SK-N-SH treated with all-trans-retinoic acid at 6 μM for 48 hours (cell line): ENCODE data around the gene KRT81.
A peak's percentile ranks its signal among the peaks of the same experiment; 100 is the strongest.

Source experiments
- ATAC-seq: fragments of 200-7000 bp; cut with Tn5 transposase; 3 replicates; pipeline ENCODE4 v1.9.1; 2020; ENCODE audit warnings: mild to moderate bottlenecking, moderate library complexity
- BACH2 ChIP-seq: fragments of 250-450 bp; sonication (Bioruptor Pico); IDR thresholded peaks from 2 replicates; pipeline ENCODE4 v1.9.0; 2021; ENCODE audit warnings: mild to moderate bottlenecking, borderline replicate concordance
- ESRRG ChIP-seq: fragments of 250-450 bp; sonication (Bioruptor Pico); IDR thresholded peaks from 2 replicates; pipeline ENCODE4 v1.6.1; 2021; ENCODE audit warnings: mild to moderate bottlenecking
- GLIS3 ChIP-seq: fragments of 250-450 bp; sonication (Bioruptor Pico); IDR thresholded peaks from 2 replicates; pipeline ENCODE4 v1.5.0; 2020; ENCODE audit warnings: mild to moderate bottlenecking, moderate library complexity
- ISL1 ChIP-seq: fragments of 250-450 bp; sonication (Bioruptor Pico); IDR thresholded peaks from 2 replicates; pipeline ENCODE4 v2.1.2; 2022; ENCODE audit warnings: mild to moderate bottlenecking, moderate library complexity
- OSR1 ChIP-seq: fragments of 250-450 bp; sonication (Bioruptor Pico); IDR thresholded peaks from 2 replicates; pipeline ENCODE4 v1.8.0; 2022; ENCODE audit warnings: moderate library complexity, mild to moderate bottlenecking, inconsistent platforms
- PPARA ChIP-seq: fragments of 250-450 bp; sonication (Bioruptor Pico); IDR thresholded peaks from 2 replicates; pipeline ENCODE4 v1.5.0; 2020; ENCODE audit warnings: mild to moderate bottlenecking, borderline replicate concordance
- RARB ChIP-seq: fragments of 250-450 bp; sonication (Bioruptor Pico); IDR thresholded peaks from 2 replicates; pipeline ENCODE4 v1.8.0; 2021; ENCODE audit warnings: mild to moderate bottlenecking, moderate library complexity
- TCF4 ChIP-seq: fragments of 250-450 bp; sonication (Bioruptor Pico); IDR thresholded peaks from 2 replicates; pipeline ENCODE4 v1.8.0; 2021; ENCODE audit warnings: mild to moderate bottlenecking, moderate library complexity, borderline replicate concordance
- TOX ChIP-seq: fragments of 250-450 bp; sonication (Bioruptor Pico); IDR thresholded peaks from 2 replicates; pipeline ENCODE4 v1.8.0; 2021; ENCODE audit warnings: mild to moderate bottlenecking, moderate library complexity, borderline replicate concordance
- ZC3H10 ChIP-seq: fragments of 250-450 bp; sonication (Bioruptor Pico); IDR thresholded peaks from 2 replicates; pipeline ENCODE4 v1.5.1; 2021; ENCODE audit warnings: mild to moderate bottlenecking, moderate library complexity
- ZNF565 ChIP-seq: fragments of 450-650 bp; formaldehyde crosslinking; conservative IDR thresholded peaks from 2 replicates; pipeline ENCODE4 v1.5.0; 2020; ENCODE audit warnings: low read depth, mild to moderate bottlenecking, moderate library complexity
- ZNF8 ChIP-seq: fragments of 450-650 bp; formaldehyde crosslinking; IDR thresholded peaks from 2 replicates; pipeline ENCODE4 v1.5.0; 2020; ENCODE audit warnings: mild to moderate bottlenecking, moderate library complexity
- TF ChIP-seq, protein P1 (sequence below): fragments of 250-450 bp; sonication (Bioruptor Pico); IDR thresholded peaks from 2 replicates; pipeline ENCODE4 v1.5.0; 2020; ENCODE audit warnings: mild to moderate bottlenecking, moderate library complexity
- TF ChIP-seq, protein P2 (sequence below): fragments of 250-450 bp; sonication (Bioruptor Pico); IDR thresholded peaks from 2 replicates; pipeline ENCODE4 v1.8.0; 2021; ENCODE audit warnings: low read depth, mild to moderate bottlenecking, moderate library complexity, borderline replicate concordance
- TF ChIP-seq, protein P3 (sequence below): fragments of 250-450 bp; sonication (Bioruptor Pico); IDR thresholded peaks from 2 replicates; pipeline ENCODE4 v1.5.1; 2021; ENCODE audit warnings: mild to moderate bottlenecking, moderate library complexity
- TF ChIP-seq, protein P4 (sequence below): fragments of 250-450 bp; sonication (Bioruptor Pico); IDR thresholded peaks from 2 replicates; pipeline ENCODE4 v1.8.0; 2020; ENCODE audit warnings: mild to moderate bottlenecking, moderate library complexity, borderline replicate concordance
- TF ChIP-seq, protein P5 (sequence below): fragments of 250-450 bp; sonication (Bioruptor Pico); IDR thresholded peaks from 2 replicates; pipeline ENCODE4 v1.5.1; 2020; ENCODE audit warnings: low read depth, mild to moderate bottlenecking, moderate library complexity

The KRT81 gene

DNA sequence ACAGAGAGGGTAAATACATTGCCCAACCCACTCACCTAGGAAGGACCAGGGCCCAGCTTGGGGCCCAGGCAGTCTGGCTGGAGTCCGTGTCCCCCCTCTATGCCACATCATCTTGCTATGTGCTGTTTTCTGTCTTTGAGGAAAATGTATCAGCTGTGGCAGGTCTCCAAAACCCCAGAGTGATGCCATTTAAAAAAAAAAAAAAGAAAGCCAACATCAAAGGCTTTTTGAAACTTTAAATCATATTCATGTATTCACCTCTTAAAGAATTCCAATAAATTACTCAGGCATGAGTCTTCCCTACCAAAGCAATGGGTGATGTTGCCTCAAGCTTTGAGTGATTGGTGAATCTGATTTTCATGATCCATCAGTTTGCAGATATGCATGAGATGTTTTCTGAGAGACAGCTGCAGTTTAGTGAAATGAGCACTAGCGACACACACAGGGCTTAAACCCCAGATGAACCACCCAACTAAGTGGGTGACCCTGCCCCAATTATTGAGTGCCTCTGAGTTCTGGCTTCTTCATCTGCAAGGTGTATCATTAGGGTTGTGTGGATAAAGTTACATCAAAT lies 6.1 kb downstream of the KRT81 start:
- ATAC-seq, result no peak; the same call in 2 of the 3 replicates
- TF ChIP-seq, protein P1, sequence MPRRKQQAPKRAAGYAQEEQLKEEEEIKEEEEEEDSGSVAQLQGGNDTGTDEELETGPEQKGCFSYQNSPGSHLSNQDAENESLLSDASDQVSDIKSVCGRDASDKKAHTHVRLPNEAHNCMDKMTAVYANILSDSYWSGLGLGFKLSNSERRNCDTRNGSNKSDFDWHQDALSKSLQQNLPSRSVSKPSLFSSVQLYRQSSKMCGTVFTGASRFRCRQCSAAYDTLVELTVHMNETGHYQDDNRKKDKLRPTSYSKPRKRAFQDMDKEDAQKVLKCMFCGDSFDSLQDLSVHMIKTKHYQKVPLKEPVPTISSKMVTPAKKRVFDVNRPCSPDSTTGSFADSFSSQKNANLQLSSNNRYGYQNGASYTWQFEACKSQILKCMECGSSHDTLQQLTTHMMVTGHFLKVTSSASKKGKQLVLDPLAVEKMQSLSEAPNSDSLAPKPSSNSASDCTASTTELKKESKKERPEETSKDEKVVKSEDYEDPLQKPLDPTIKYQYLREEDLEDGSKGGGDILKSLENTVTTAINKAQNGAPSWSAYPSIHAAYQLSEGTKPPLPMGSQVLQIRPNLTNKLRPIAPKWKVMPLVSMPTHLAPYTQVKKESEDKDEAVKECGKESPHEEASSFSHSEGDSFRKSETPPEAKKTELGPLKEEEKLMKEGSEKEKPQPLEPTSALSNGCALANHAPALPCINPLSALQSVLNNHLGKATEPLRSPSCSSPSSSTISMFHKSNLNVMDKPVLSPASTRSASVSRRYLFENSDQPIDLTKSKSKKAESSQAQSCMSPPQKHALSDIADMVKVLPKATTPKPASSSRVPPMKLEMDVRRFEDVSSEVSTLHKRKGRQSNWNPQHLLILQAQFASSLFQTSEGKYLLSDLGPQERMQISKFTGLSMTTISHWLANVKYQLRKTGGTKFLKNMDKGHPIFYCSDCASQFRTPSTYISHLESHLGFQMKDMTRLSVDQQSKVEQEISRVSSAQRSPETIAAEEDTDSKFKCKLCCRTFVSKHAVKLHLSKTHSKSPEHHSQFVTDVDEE (CRISPR knock-in tag), result no peak
- TF ChIP-seq ISL1 (CRISPR knock-in tag), result peak; percentile 45; the same call in 1 of the 2 replicates

DNA sequence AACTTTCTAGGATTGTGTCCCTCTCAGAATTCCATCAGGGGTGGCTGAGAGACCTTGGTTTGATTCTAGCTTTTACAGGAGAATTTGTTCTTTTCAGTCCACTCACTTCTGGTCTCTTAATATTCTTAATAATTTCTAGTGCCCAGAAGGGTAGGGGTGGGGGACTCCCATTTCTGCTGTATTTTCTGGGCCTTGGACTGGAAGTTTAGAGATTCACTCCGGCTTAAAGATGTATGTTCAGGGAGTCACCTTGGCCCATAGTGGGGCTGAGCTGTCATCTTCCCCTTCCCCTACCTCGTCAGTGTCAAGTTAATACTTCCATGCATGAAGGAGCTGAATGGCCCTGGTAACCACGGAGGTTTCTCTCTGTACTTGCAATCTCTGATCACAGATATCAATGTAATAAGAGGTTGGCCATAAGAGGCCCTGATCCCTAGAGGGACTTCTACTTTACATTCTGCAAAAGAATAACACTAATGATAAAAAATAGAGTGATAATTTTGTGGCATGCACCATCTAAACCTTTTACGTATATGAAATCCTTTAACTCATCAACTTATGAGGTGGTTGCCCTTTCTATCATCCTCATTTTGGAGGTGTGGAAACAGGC lies 6.7 kb downstream of the KRT81 start:
- no peak for ATAC-seq
- TF ChIP-seq, protein P2, sequence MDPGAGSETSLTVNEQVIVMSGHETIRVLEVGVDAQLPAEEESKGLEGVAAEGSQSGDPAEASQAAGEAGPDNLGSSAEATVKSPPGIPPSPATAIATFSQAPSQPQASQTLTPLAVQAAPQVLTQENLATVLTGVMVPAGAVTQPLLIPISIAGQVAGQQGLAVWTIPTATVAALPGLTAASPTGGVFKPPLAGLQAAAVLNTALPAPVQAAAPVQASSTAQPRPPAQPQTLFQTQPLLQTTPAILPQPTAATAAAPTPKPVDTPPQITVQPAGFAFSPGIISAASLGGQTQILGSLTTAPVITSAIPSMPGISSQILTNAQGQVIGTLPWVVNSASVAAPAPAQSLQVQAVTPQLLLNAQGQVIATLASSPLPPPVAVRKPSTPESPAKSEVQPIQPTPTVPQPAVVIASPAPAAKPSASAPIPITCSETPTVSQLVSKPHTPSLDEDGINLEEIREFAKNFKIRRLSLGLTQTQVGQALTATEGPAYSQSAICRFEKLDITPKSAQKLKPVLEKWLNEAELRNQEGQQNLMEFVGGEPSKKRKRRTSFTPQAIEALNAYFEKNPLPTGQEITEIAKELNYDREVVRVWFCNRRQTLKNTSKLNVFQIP, result no peak
- TF ChIP-seq ISL1 (CRISPR knock-in tag), result no peak
- no peak for TF ChIP-seq ZNF565 (CRISPR knock-in tag)
- TF ChIP-seq OSR1 (CRISPR knock-in tag), result no peak
- TF ChIP-seq ZC3H10 (CRISPR knock-in tag), result no peak
- TF ChIP-seq BACH2 (CRISPR knock-in tag), result no peak
- TF ChIP-seq RARB (CRISPR knock-in tag), result no peak
- TF ChIP-seq, protein P3, sequence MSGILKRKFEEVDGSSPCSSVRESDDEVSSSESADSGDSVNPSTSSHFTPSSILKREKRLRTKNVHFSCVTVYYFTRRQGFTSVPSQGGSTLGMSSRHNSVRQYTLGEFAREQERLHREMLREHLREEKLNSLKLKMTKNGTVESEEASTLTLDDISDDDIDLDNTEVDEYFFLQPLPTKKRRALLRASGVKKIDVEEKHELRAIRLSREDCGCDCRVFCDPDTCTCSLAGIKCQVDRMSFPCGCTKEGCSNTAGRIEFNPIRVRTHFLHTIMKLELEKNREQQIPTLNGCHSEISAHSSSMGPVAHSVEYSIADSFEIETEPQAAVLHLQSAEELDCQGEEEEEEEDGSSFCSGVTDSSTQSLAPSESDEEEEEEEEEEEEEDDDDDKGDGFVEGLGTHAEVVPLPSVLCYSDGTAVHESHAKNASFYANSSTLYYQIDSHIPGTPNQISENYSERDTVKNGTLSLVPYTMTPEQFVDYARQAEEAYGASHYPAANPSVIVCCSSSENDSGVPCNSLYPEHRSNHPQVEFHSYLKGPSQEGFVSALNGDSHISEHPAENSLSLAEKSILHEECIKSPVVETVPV (CRISPR knock-in tag), result no peak
- TF ChIP-seq ESRRG (CRISPR knock-in tag), result no peak
- TF ChIP-seq TCF4 (CRISPR knock-in tag), result no peak
- TF ChIP-seq ZNF8 (CRISPR knock-in tag), result no peak
- TF ChIP-seq, protein P4, sequence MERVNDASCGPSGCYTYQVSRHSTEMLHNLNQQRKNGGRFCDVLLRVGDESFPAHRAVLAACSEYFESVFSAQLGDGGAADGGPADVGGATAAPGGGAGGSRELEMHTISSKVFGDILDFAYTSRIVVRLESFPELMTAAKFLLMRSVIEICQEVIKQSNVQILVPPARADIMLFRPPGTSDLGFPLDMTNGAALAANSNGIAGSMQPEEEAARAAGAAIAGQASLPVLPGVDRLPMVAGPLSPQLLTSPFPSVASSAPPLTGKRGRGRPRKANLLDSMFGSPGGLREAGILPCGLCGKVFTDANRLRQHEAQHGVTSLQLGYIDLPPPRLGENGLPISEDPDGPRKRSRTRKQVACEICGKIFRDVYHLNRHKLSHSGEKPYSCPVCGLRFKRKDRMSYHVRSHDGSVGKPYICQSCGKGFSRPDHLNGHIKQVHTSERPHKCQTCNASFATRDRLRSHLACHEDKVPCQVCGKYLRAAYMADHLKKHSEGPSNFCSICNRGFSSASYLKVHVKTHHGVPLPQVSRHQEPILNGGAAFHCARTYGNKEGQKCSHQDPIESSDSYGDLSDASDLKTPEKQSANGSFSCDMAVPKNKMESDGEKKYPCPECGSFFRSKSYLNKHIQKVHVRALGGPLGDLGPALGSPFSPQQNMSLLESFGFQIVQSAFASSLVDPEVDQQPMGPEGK, result no peak
- no peak for TF ChIP-seq GLIS3 (CRISPR knock-in tag)

DNA sequence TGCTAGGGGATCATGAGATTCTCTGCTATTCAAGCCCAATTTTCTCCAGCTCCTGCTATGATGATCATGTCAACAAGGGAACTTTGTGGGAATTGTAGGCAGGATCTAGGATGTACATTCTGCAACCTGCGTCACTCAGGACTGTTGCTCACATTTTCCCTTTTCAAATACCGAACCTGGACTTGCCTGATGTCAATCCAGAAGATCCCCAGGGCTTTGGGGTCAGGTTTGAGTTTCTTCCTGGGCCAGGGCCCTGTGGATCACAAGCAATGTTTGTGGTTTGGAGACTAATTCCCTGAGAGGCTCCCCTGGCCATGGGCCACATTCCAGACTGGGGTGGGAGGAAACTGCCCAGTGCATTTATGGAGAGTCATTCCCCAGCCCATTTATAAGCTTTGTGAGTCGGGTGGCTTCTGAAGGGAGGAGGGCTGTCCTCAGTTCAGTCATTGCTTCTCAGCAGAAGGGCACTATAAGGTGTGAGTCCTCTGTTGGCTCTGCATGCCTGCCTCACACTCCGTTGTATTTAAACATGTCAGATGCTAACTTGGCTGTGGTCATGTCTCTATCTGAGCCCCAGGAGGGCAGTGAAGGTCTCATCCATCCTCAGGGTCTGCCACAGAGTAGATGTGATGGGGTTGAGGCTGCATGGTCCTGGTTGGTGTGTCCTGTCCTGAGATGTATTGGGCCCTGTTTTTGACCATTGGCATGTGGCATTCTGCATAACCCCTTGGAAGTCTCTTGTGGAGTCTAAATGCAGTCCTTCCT lies 10.4 kb downstream of the KRT81 start:
- ATAC-seq, result peak; percentile 77
- no peak for TF ChIP-seq RARB (CRISPR knock-in tag)
- TF ChIP-seq TOX, result peak; percentile 59; the same call in 1 of the 2 replicates

DNA sequence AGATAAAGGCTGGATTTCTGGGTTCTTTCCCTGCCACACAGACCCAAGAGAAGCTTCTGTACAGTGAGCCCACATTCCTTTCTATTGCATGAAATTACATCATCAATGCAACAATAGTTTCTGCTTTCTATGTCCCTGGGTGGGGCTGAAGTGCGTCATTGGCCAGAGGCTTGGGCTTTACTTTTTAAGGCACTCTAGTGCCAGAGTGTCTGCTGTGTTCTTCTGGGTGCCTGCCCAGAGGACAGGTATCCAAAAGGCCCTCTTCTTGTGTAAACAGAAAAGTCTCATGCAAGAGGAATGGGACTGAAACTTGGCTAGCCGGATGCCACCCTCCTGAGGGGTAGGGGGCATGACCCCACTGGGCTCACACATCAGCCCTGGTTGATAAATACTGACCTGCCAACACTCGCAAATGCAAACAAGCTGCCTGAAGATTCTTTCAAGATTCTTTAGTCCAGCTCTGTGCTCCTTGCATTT lies 11.0 kb downstream of the KRT81 start:
- peak; percentile 67 for ATAC-seq
- TF ChIP-seq ZNF565 (CRISPR knock-in tag) (no peak), ZNF8 (CRISPR knock-in tag) (no peak), OSR1 (CRISPR knock-in tag) (no peak), GLIS3 (CRISPR knock-in tag) (no peak), ZC3H10 (CRISPR knock-in tag) (no peak), PPARA (CRISPR knock-in tag) (no peak)
- TF ChIP-seq, protein P5, sequence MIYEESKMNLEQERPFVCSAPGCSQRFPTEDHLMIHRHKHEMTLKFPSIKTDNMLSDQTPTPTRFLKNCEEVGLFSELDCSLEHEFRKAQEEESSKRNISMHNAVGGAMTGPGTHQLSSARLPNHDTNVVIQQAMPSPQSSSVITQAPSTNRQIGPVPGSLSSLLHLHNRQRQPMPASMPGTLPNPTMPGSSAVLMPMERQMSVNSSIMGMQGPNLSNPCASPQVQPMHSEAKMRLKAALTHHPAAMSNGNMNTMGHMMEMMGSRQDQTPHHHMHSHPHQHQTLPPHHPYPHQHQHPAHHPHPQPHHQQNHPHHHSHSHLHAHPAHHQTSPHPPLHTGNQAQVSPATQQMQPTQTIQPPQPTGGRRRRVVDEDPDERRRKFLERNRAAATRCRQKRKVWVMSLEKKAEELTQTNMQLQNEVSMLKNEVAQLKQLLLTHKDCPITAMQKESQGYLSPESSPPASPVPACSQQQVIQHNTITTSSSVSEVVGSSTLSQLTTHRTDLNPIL (CRISPR knock-in tag), result no peak
